Aorta (tissue), 5 donors: ENCODE measurements around the gene SEZ6L2. TPM values are rescaled to one million over a fixed set of nuclear protein-coding genes. Genes with fewer than 3 reads are reported as not detected.

Experiments used
- ATAC-seq: fragments of 200-7000 bp; cut with Tn5 transposase; one replicate; pipeline ENCODE4 v1.9.1; 2022; ENCODE audit warnings: moderate library complexity; ENCODE audit not compliant: low FRiP score
- DNase-seq, 2 donors: peaks; one replicate each; pipeline ENCODE4 v3.0.0-alpha.2; 2020
- H3K27ac ChIP-seq, 2 donors: one replicate each; pipeline ENCODE4 v1.5.1; 2013; ENCODE audit warnings: low read length in 2 of 2, mild to moderate bottlenecking in 2 of 2, moderate library complexity in 2 of 2, control low read depth in 1 of 2, inconsistent platforms in 1 of 2, low read depth in 1 of 2
- H3K27me3 ChIP-seq, 2 donors: one replicate each; pipeline ENCODE4 v1.6.1; 2013; ENCODE audit warnings: control low read depth in 1 of 2, low read length in 1 of 2, mild to moderate bottlenecking in 1 of 2, moderate library complexity in 1 of 2; ENCODE audit not compliant: insufficient read depth in 2 of 2, control insufficient read depth in 1 of 2
- H3K36me3 ChIP-seq, 2 donors: one replicate each; pipeline ENCODE4 v1.6.1; 2013; ENCODE audit warnings: control low read depth in 1 of 2, low read length in 1 of 2, mild to moderate bottlenecking in 1 of 2; ENCODE audit not compliant: insufficient read depth in 2 of 2, control insufficient read depth in 1 of 2
- H3K4me1 ChIP-seq, 2 donors: one replicate each; pipeline ENCODE4 v1.6.1; 2013; ENCODE audit warnings: low read length in 2 of 2, control low read depth in 1 of 2, mild to moderate bottlenecking in 1 of 2, moderate library complexity in 1 of 2; ENCODE audit not compliant: insufficient read depth in 2 of 2, control insufficient read depth in 1 of 2
- H3K4me3 ChIP-seq, 2 donors: one replicate each; pipeline ENCODE4 v1.5.1; 2013; ENCODE audit warnings: low read length in 2 of 2, control low read depth in 1 of 2, mild to moderate bottlenecking in 1 of 2
- H3K9me3 ChIP-seq: one replicate; pipeline ENCODE4 v1.6.1; 2013; ENCODE audit warnings: mild to moderate bottlenecking, low read length; ENCODE audit not compliant: control insufficient read depth
- WGBS, 2 donors: extraction: QIAGEN DNeasy Blood & Tissue Kit; methylation state at CpG; one replicate each; pipeline ENCODE4 v1.1.7; 2013; 5-methylcytosine and 5-hydroxymethylcytosine counted together
- intact Hi-C, 2 donors: fragments of 100-400 bp; cut with DNase I; formaldehyde crosslinking; loops; one replicate each; pipeline versions ENCODE4 v1.14.2 to v1.15.0; 2022
- polyA plus RNA-seq, 2 donors: library from polyadenylated mRNA; stranded (reverse); fragments of 200-250 nt; gene quantifications; one replicate each; pipeline ENCODE4 v1.2.3, GENCODE V29; 2013
- total RNA-seq, 2 donors: library from RNA; stranded (reverse); fragmentation: NEBNext Ultra II Directional; extraction: Animal tissue kit (Norgen Biotek cat#: 25700); gene quantifications; one replicate each; pipeline ENCODE4 v1.2.1, GENCODE V29; 2021
- donor health status: healthy with polysubstance abuse.
- donor health status: Bipolar disorder and iron deficiency.
- donor health status: DM: no; HTN: no; CAD: no.
- donor health status: DM: no; HTN: no; CAD: no.
- donor health status: DM: yes; HTN: yes; CAD: no.

SEZ6L2 gene
- total and polyA plus RNA-seq, 4 donors: 0.56 to 1.4 (median 0.67) TPM

DNA sequence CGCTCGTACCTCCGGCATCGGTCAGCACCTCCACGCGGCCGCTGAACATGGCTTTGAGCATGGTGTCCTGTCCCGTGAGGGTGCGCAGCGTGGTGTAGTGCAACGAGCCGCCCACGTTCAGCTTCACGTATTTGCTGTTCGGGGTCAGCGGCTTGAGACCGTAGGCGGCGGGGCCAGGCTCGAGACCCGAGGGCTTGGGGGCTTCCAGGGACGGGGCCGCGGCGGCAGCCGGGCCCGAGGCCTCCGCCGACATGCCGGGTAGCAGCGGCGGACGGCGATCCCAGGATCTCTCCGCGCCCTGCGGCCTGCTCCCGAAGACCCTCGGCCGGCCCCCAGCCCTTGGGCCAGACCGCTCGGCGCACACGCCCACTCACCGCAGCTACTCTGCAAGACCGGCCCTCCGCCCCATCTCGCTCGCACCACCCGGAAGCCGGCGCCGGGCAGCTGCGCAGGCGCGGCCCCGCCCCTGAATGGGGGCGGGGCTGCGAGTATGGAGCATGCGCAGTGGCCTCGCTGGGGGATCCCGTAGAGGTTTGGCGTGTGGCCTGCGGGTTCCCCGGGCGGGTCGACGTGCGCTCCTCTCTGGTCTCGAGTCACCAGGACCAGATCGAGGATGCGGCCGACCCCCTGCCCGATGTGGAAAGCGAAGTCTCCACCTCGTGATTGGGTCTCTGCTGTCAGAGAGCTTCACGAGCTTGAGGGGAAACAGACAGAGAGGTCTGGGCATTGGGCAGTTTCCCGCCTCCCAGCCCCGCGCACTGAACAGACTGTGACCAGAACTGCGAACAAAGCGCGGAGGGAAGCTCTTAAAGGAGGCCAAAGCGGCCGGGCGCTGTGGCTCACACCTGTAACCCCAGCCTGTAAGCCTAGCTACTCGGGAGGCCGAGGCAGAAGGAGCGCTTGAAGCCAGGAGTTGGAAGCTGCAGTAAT is 26.7 kb upstream of the SEZ6L2 start, which contains the start of gene KCTD13:
TSS of gene KCTD13 (minus strand) at position 446 of the 930 bp plus-strand sequence. CDS start at position 253, 193 bp downstream.
- Histone ChIP-seq H3K4me1 (no peaks in the 10 kb centered on the region), H3K36me3 (no peaks in the 10 kb centered on the region), H3K27ac (peak within 1 kb of the TSS in 1 of 2 donors; percentile 55), H3K27me3 (no peaks in the 10 kb centered on the region), H3K4me3 (peak within 1 kb of the TSS; percentile 80 to 85), H3K9me3 (no peaks in the 10 kb centered on the region)
- intact Hi-C loops: loop anchor here (2.0 to 5.0 kb wide), 3 partner anchors 35 to 69 kb away; partner anchors contain the start of genes HIRIP3 (in 1 of the 2) and TMEM219 (in 1 of the 2)
- 0 to 1% methylated on average over 62 to 89 of the region's 89 CpGs for WGBS, 2 donors
- ATAC-seq (peak; percentile 99), DNase-seq (peak; percentile 88 to 95)

DNA sequence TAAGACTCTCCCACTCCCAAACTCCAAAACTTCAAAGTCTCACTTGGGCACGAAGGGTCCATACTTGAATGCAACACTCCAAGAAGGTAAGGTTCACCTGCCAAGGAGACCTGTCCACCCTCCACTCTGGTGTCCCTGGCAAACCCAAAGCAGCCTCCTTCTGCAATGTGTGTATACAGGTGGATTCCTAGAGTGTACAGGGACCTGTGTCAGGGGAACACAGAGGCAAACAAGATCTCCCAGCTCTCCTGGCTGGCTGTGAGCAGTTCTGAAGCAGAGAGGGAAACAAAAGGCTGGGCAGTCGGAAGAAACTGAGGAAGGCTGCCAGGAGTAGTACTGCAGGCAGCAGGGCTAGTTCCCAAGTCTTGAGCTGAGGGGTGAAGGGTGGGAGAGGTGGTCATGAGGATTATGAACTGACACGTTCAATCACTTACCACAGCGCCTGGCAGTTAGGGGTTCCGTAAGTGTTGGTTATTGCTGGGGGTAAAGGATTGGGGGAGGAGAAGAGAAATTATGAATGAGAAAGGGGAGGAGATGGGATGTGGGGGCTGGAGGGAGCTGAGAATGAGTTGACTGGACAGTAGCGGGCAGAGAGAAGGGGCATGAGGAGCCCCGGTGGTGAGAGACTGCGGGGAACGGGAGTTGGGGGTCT is 25.9 kb upstream of the SEZ6L2 start:
- H3K27ac ChIP-seq: no peak overlapping the region
- intact Hi-C loops: loop anchor here in 1 of 2 donors (5.0 kb wide), 1 partner anchor 37 kb away; the partner anchor contains the start of gene TMEM219
- ATAC-seq: no peak

DNA sequence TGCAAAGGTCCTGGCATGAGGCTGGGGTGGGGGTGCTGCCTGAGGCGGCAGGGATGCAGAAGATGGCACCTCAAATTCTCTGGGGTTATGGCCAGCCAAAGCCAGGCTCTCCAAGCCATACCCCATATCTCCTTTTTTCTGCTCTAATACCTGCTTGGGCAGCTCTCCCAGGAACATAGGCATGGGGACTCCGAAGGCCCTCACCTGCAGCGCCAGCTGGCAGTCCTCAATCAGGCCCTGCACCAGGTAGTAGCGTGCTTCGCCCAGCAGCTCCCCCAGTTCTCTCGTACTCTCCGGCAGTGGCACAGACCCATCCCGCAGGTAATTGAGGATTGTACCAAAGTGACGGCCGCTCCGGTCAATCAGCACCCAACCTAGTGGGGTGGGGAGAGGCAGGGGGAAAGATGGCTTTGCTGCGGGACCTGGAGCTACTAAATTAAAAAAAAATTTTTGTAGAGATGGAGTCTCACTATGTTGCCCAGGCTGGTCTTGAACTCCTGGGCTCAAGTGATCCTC is 23.7 kb upstream of the SEZ6L2 start:
- H3K4me3 ChIP-seq: no peak overlapping the region
- peak in 1 of 2 donors; percentile 37 for DNase-seq
- WGBS, 2 donors: 93 to 95% methylated on average over 12 of the region's 12 CpGs
- H3K27me3 ChIP-seq: no peaks in the 10 kb centered on the region
- H3K36me3 ChIP-seq: peaks cover 0 to 3% of the 10 kb centered on the region in 2 donors
- no peaks in the 10 kb centered on the region for H3K4me1 ChIP-seq
- H3K9me3 ChIP-seq: no peaks in the 10 kb centered on the region
- intact Hi-C loops: no loop called here
- no peak for ATAC-seq
- H3K27ac ChIP-seq: no peak overlapping the region

More for the DNA sequence above, 25.9 kb upstream of the SEZ6L2 start:
- no peaks in the 10 kb centered on the region for H3K4me1 ChIP-seq
- H3K9me3 ChIP-seq: no peaks in the 10 kb centered on the region
- H3K36me3 ChIP-seq: peaks cover 0 to 3% of the 10 kb centered on the region in 2 donors
- 7 to 8% methylated on average over 9 of the region's 9 CpGs for WGBS, 2 donors
- H3K27me3 ChIP-seq: no peaks in the 10 kb centered on the region
- DNase-seq: peak in 1 of 2 donors; percentile 2
- H3K4me3 ChIP-seq: peak overlapping the region; percentile 80 to 85

DNA sequence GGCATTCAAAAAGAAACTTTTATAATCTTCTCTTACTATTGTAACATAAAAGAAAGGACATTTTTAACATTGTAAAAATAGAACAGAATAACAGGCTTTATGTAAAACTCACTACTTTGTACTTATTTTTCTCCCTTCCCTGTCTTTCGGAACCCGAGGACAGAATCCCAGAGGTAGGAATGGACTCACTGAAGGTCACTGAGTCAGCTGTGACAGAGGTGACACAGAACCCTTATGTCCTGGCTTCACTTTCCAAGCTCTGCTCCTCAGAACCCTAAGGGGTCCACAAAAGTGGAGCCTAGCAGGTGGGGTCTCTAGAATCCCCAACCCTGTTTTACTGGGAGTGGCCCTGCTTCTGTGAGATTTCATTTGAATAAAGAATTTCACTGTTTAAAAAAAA is 23.0 kb upstream of the SEZ6L2 start:
- 79 to 80% methylated on average over 2 of the region's 2 CpGs for WGBS, 2 donors
- H3K4me1 ChIP-seq: no peaks in the 10 kb centered on the region
- H3K27me3 ChIP-seq: no peaks in the 10 kb centered on the region
- intact Hi-C loops: no loop called here
- ATAC-seq (no peak), DNase-seq (no peak)
- peaks cover 0 to 3% of the 10 kb centered on the region in 2 donors for H3K36me3 ChIP-seq
- H3K4me3 ChIP-seq: no peak overlapping the region
- no peak overlapping the region for H3K27ac ChIP-seq
- no peaks in the 10 kb centered on the region for H3K9me3 ChIP-seq

DNA sequence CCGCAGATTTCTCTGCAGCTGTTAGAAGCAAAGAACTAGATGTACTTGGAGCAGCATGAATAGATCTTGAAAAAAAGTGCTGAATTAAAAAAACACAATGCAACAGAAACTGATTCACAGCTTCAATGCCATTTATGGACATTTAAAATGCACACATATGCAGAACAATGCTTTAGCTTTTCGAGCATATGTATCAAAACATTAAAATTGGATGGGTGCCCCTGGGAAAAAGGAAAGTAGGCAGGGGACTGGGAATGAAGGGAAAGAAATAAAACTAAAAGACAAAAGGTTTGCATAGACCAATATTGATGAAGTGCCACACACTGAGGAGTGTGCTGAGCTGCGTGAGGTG is 21.7 kb upstream of the SEZ6L2 start:
- Histone ChIP-seq H3K27ac (no peak overlapping the region), H3K36me3 (peaks cover 0 to 3% of the 10 kb centered on the region in 2 donors), H3K4me1 (no peaks in the 10 kb centered on the region), H3K27me3 (no peaks in the 10 kb centered on the region), H3K9me3 (no peaks in the 10 kb centered on the region), H3K4me3 (no peak overlapping the region)
- DNase-seq (no peak), ATAC-seq (no peak)
- WGBS, 2 donors: 33 to 44% methylated on average over 3 of the region's 3 CpGs
- intact Hi-C loops: no loop called here

DNA sequence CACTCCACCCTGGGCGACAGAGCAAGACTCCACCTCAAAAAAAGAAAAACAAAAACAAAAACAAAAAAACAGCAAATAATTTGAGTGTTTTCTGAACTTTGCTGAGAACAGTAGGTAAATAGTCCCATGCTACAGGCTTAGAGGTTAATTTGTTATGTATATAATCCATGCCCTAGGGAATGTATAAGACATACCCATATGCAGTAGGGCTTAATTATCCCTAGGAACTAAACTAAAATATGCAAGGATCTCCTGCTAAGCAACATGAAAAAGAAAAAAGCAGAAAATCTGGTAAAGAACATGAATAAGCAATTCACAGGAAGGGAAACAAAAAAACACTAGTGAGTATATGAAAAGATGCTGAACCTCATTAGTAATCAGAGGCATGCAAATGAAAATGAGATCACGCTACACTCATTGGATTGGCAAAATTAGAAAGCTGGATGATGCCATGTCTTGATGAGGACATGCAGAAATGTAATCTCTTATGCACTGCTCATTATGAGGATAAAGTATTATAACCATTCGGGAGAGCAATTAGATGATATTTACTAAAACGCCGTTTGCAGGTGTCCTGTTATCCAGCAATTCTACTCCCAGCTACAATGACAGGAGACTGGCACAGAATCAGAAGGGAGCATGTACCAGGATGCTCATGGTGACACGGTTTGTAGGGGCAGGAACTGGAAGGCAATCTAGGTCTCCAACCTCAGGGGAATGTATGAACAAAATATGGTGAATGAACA is 21.1 kb upstream of the SEZ6L2 start:
- Histone ChIP-seq H3K9me3 (no peaks in the 10 kb centered on the region), H3K4me1 (no peaks in the 10 kb centered on the region), H3K4me3 (no peak overlapping the region), H3K27me3 (no peaks in the 10 kb centered on the region), H3K27ac (no peak overlapping the region), H3K36me3 (peaks cover 0 to 3% of the 10 kb centered on the region in 2 donors)
- ATAC-seq (no peak), DNase-seq (peak in 1 of 2 donors; percentile 10)
- 62 to 65% methylated on average over 6 of the region's 6 CpGs for WGBS, 2 donors
- intact Hi-C loops: no loop called here

DNA sequence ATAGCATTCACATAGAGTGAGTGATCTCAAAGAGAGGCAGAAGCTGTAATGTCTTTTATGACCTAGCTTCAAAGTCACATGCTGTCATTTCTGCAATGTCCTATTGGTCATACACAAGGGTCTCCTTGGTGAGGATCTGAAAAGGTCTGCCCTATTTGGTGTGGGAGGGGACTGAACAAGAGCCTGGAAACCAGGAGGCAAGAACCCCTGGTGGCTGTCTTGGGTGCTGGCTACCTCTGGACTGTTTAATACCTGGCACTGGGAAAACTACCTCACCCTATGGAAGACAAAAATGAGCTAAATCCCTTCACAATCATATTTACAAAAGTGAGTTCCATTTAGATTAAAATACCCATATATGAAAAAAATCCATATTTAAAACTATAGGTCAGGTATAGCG is 17.6 kb upstream of the SEZ6L2 start:
- DNase-seq (no peak), ATAC-seq (no peak)
- no peak overlapping the region for H3K27ac ChIP-seq
- intact Hi-C loops: loop anchor here in 1 of 2 donors (5.0 kb wide), 1 partner anchor 95 kb away; the partner anchor contains the start of gene DOC2A
- H3K4me1 ChIP-seq: no peaks in the 10 kb centered on the region
- H3K27me3 ChIP-seq: no peaks in the 10 kb centered on the region
- 99 to 100% methylated on average over 1 of the region's 1 CpG for WGBS, 2 donors
- H3K9me3 ChIP-seq: no peaks in the 10 kb centered on the region
- H3K36me3 ChIP-seq: peaks cover 0 to 3% of the 10 kb centered on the region in 2 donors
- no peak overlapping the region for H3K4me3 ChIP-seq
